KMS-11 (cell line): ENCODE measurements around the gene TULP4.

Experiments used
- H2AFZ ChIP-seq: fragments of 200-600 bp; sonication (generic); 2 replicates; pipeline ENCODE4 v1.6.1; 2016; ENCODE audit warnings: antibody characterized with exemption, mixed run types, low read depth
- H3K27ac ChIP-seq: fragments of 200-600 bp; sonication (generic); 2 replicates; pipeline ENCODE4 v1.6.1; 2016; ENCODE audit warnings: mild to moderate bottlenecking, mixed run types
- H3K27me3 ChIP-seq: fragments of 200-600 bp; sonication (generic); 2 replicates; pipeline ENCODE4 v1.6.1; 2017; ENCODE audit warnings: mild to moderate bottlenecking, low read depth, mixed run types, moderate library complexity; ENCODE audit not compliant: insufficient read depth
- H3K36me3 ChIP-seq: fragments of 200-600 bp; sonication (generic); 2 replicates; pipeline ENCODE4 v1.6.1; 2017; ENCODE audit warnings: mild to moderate bottlenecking, mixed run types; ENCODE audit not compliant: insufficient read depth
- H3K4me1 ChIP-seq: fragments of 200-600 bp; sonication (generic); 2 replicates; pipeline ENCODE4 v1.6.1; 2016; ENCODE audit warnings: mild to moderate bottlenecking, low read depth, mixed run types; ENCODE audit not compliant: poor library complexity, severe bottlenecking
- H3K4me2 ChIP-seq: fragments of 200-600 bp; sonication (generic); 2 replicates; pipeline ENCODE4 v1.7.0; 2016; ENCODE audit warnings: mild to moderate bottlenecking, mixed run types
- H3K4me3 ChIP-seq: fragments of 200-600 bp; sonication (generic); IDR thresholded peaks from 2 replicates; pipeline ENCODE4 v1.6.1; 2017; ENCODE audit warnings: low read depth, low read length, mixed read lengths; ENCODE audit not compliant: insufficient read depth
- H3K79me2 ChIP-seq: fragments of 200-600 bp; sonication (generic); 2 replicates; pipeline ENCODE4 v1.6.1; 2016; ENCODE audit warnings: low read depth, mixed run types; ENCODE audit not compliant: insufficient read depth
- H3K9ac ChIP-seq: fragments of 200-600 bp; sonication (generic); 2 replicates; pipeline ENCODE4 v1.6.1; 2016; ENCODE audit warnings: mild to moderate bottlenecking, mixed run types
- H4K20me1 ChIP-seq: fragments of 200-600 bp; sonication (generic); 2 replicates; pipeline ENCODE4 v1.6.1; 2016; ENCODE audit warnings: mild to moderate bottlenecking, mixed run types; ENCODE audit not compliant: insufficient read depth
- CTCF ChIP-seq: fragments of 200-600 bp; sonication (generic); conservative IDR thresholded peaks from 2 replicates; pipeline ENCODE4 v1.6.1; 2017; ENCODE audit warnings: low read depth, mild to moderate bottlenecking, antibody characterized with exemption, low read length, moderate library complexity, mixed read lengths

The TULP4 gene

GRCh38 chr6:158448856-158449255, 136.6 kb downstream of the TULP4 start:
- Histone ChIP-seq H3K4me3 (no peak overlapping the region), H3K9ac (no peak overlapping the region), H3K36me3 (no peaks in the 10 kb centered on the region; the same call in 1 of the 2 replicates), H3K27me3 (no peaks in the 10 kb centered on the region), H3K4me1 (no peaks in the 10 kb centered on the region), H3K4me2 (no peak overlapping the region), H3K79me2 (no peaks in the 10 kb centered on the region), H2AFZ (no peak overlapping the region), H3K27ac (no peak overlapping the region), H4K20me1 (no peaks in the 10 kb centered on the region)
- TF ChIP-seq CTCF = no peak

- Histone ChIP-seq H3K4me1 (no peaks in the 10 kb centered on the region), H3K4me2 (no peak overlapping the region), H3K27me3 (no peaks in the 10 kb centered on the region), H3K9ac (no peak overlapping the region), H3K4me3 (no peak overlapping the region), H3K27ac (no peak overlapping the region), H4K20me1 (no peaks in the 10 kb centered on the region), H2AFZ (no peak overlapping the region), H3K36me3 (no peaks in the 10 kb centered on the region; the same call in 1 of the 2 replicates), H3K79me2 (no peaks in the 10 kb centered on the region)
- TF ChIP-seq CTCF = no peak
Measured at GRCh38 chr6:158452191-158452590, 139.9 kb downstream of the TULP4 start.

GRCh38 chr6:158457131-158457530, 144.9 kb downstream of the TULP4 start:
- no peak for TF ChIP-seq CTCF
- H4K20me1 ChIP-seq = no peaks in the 10 kb centered on the region
- no peaks in the 10 kb centered on the region for H3K4me1 ChIP-seq
- H3K9ac ChIP-seq = no peak overlapping the region
- no peak overlapping the region for H3K27ac ChIP-seq
- H3K4me2 ChIP-seq = no peak overlapping the region
- no peaks in the 10 kb centered on the region for H3K79me2 ChIP-seq
- H3K36me3 ChIP-seq = no peaks in the 10 kb centered on the region
- H2AFZ ChIP-seq = no peak overlapping the region
- no peaks in the 10 kb centered on the region for H3K27me3 ChIP-seq
- H3K4me3 ChIP-seq = no peak overlapping the region

- H3K4me2 ChIP-seq = no peak overlapping the region
- no peaks in the 10 kb centered on the region for H4K20me1 ChIP-seq
- H3K4me3 ChIP-seq = no peak overlapping the region
- no peaks in the 10 kb centered on the region for H3K36me3 ChIP-seq
- no peak overlapping the region for H3K27ac ChIP-seq
- H3K4me1 ChIP-seq = no peaks in the 10 kb centered on the region
- no peaks in the 10 kb centered on the region for H3K79me2 ChIP-seq
- H3K27me3 ChIP-seq = no peaks in the 10 kb centered on the region
- H2AFZ ChIP-seq = no peak overlapping the region
- TF ChIP-seq CTCF = no peak
- H3K9ac ChIP-seq = no peak overlapping the region
Measured at GRCh38 chr6:158457616-158458278, 145.5 kb downstream of the TULP4 start.
